ENCODE results near the gene IL10RB.
"Not testable (repeated sequence)": the region's sequence is repeated elsewhere in the genome, so short reads cannot be mapped to it uniquely, and the experiment has no call there.

Gene IL10RB

GRCh38 chr21:33266050-33266788 is at the start of gene IL10RB:
Gene IL10RB, plus strand, starts transcription at chr21:33266367. Its CDS starts 99 bp downstream, at chr21:33266466.
- DNase-seq (ENCODE audit: low read depth), result peak; percentile 60

GRCh38 chr21:33217138-33217520 is 49.0 kb upstream of the IL10RB start:
- no peak for DNase-seq (ENCODE audit: low read depth)

- DNase-seq (ENCODE audit: low read depth), result no peak
These were observed 46.9 kb upstream of the IL10RB start for GRCh38 chr21:33219300-33219699.

GRCh38 chr21:33219954-33220353 is 46.2 kb upstream of the IL10RB start:
- no peak for DNase-seq (ENCODE audit: low read depth)

- not testable (repeated sequence) for DNase-seq (ENCODE audit: low read depth)
These were observed 40.8 kb upstream of the IL10RB start for GRCh38 chr21:33225376-33225775.

GRCh38 chr21:33228455-33228854 is 37.7 kb upstream of the IL10RB start:
- DNase-seq (ENCODE audit: low read depth), result no peak

GRCh38 chr21:33229099-33229783 is 36.9 kb upstream of the IL10RB start:
- DNase-seq (ENCODE audit: low read depth), result no peak

- DNase-seq (ENCODE audit: low read depth), result peak; percentile 62
These were observed 36.2 kb upstream of the IL10RB start, which contains the start of gene IFNAR2 for GRCh38 chr21:33229784-33230544. Gene IFNAR2, plus strand, starts transcription at chr21:33229938. Its CDS starts 11,985 bp downstream, at chr21:33241923.

- no peak for DNase-seq (ENCODE audit: low read depth)
These were observed 35.4 kb upstream of the IL10RB start for GRCh38 chr21:33230545-33231324.

- DNase-seq (ENCODE audit: low read depth), result no peak
These were observed 34.6 kb upstream of the IL10RB start for GRCh38 chr21:33231526-33231925.

- no peak for DNase-seq (ENCODE audit: low read depth)
These were observed 33.7 kb upstream of the IL10RB start for GRCh38 chr21:33232291-33233034.

GRCh38 chr21:33234635-33235520 is 31.3 kb upstream of the IL10RB start:
- no peak for DNase-seq (ENCODE audit: low read depth)

GRCh38 chr21:33236013-33236686 is 30.0 kb upstream of the IL10RB start:
- no peak for DNase-seq (ENCODE audit: low read depth)

GRCh38 chr21:33236766-33237165 is 29.4 kb upstream of the IL10RB start:
- no peak for DNase-seq (ENCODE audit: low read depth)

GRCh38 chr21:33237486-33237885 is 28.7 kb upstream of the IL10RB start:
- DNase-seq (ENCODE audit: low read depth), result no peak

GRCh38 chr21:33238146-33238545 is 28.0 kb upstream of the IL10RB start:
- no peak for DNase-seq (ENCODE audit: low read depth)

GRCh38 chr21:33238565-33239255 is 27.5 kb upstream of the IL10RB start:
- no peak for DNase-seq (ENCODE audit: low read depth)

GRCh38 chr21:33239559-33240127 is 26.5 kb upstream of the IL10RB start:
- DNase-seq (ENCODE audit: low read depth), result not testable (repeated sequence)

GRCh38 chr21:33240404-33240803 is 25.8 kb upstream of the IL10RB start:
- no peak for DNase-seq (ENCODE audit: low read depth)
